ENCODE measurements around the gene BPIFB1.

BPIFB1 gene

GRCh38 chr20:33328157-33329137, 45.4 kb downstream of the BPIFB1 start:
- no peak for DNase-seq (ENCODE audit: extremely low read depth, insufficient read length)
- Histone ChIP-seq H3K36me3 (ENCODE audit: control insufficient read depth, insufficient read depth, low read length) (no peaks in the 10 kb centered on the region), H3K27me3 (replicated peaks; ENCODE audit: control insufficient read depth, insufficient read depth, low read length) (no peaks in the 10 kb centered on the region; the same call in none of the 2 replicates), H3K4me3 (replicated peaks; ENCODE audit: low read depth, low read length) (no peak overlapping the region)
- TF ChIP-seq CTCF (IDR thresholded peaks at IDR 0.05; ENCODE audit: insufficient read depth, low read length, poor library complexity, severe bottlenecking): no peak

GRCh38 chr20:33332905-33333456, 50.0 kb downstream of the BPIFB1 start:
- Histone ChIP-seq H3K36me3 (ENCODE audit: control insufficient read depth, insufficient read depth, low read length) (no peaks in the 10 kb centered on the region), H3K4me3 (replicated peaks; ENCODE audit: low read depth, low read length) (no peak overlapping the region), H3K27me3 (replicated peaks; ENCODE audit: control insufficient read depth, insufficient read depth, low read length) (no peaks in the 10 kb centered on the region; the same call in none of the 2 replicates)
- DNase-seq (ENCODE audit: extremely low read depth, insufficient read length): no peak
- no peak for TF ChIP-seq CTCF (IDR thresholded peaks at IDR 0.05; ENCODE audit: insufficient read depth, low read length, poor library complexity, severe bottlenecking)

- Histone ChIP-seq H3K27me3 (replicated peaks; ENCODE audit: control insufficient read depth, insufficient read depth, low read length) (no peaks in the 10 kb centered on the region; the same call in none of the 2 replicates), H3K4me3 (replicated peaks; ENCODE audit: low read depth, low read length) (no peak overlapping the region), H3K36me3 (ENCODE audit: control insufficient read depth, insufficient read depth, low read length) (no peaks in the 10 kb centered on the region)
- TF ChIP-seq CTCF (IDR thresholded peaks at IDR 0.05; ENCODE audit: insufficient read depth, low read length, poor library complexity, severe bottlenecking): no peak
- no peak for DNase-seq (ENCODE audit: extremely low read depth, insufficient read length)
Observed at GRCh38 chr20:33333616-33334015, 50.6 kb downstream of the BPIFB1 start.

- DNase-seq (ENCODE audit: extremely low read depth, insufficient read length): no peak
- H3K36me3 ChIP-seq (ENCODE audit: control insufficient read depth, insufficient read depth, low read length): no peaks in the 10 kb centered on the region
- TF ChIP-seq CTCF (IDR thresholded peaks at IDR 0.05; ENCODE audit: insufficient read depth, low read length, poor library complexity, severe bottlenecking): no peak
- no peak overlapping the region for H3K4me3 ChIP-seq (replicated peaks; ENCODE audit: low read depth, low read length)
- no peaks in the 10 kb centered on the region for H3K27me3 ChIP-seq (replicated peaks; ENCODE audit: control insufficient read depth, insufficient read depth, low read length)
Observed at GRCh38 chr20:33334111-33334510, 51.1 kb downstream of the BPIFB1 start.

GRCh38 chr20:33336375-33336774, 53.4 kb downstream of the BPIFB1 start:
- Histone ChIP-seq H3K36me3 (ENCODE audit: control insufficient read depth, insufficient read depth, low read length) (no peaks in the 10 kb centered on the region), H3K4me3 (replicated peaks; ENCODE audit: low read depth, low read length) (no peak overlapping the region), H3K27me3 (replicated peaks; ENCODE audit: control insufficient read depth, insufficient read depth, low read length) (no peaks in the 10 kb centered on the region)
- DNase-seq (ENCODE audit: extremely low read depth, insufficient read length): no peak
- no peak for TF ChIP-seq CTCF (IDR thresholded peaks at IDR 0.05; ENCODE audit: insufficient read depth, low read length, poor library complexity, severe bottlenecking)
